Neural cell (in vitro differentiated cells): Measurements from ENCODE around the gene PREX1. TPM values are rescaled to one million over a fixed set of nuclear protein-coding genes. Genes with fewer than 3 reads are reported as not detected.
"Not testable (repeated sequence)": the region's sequence is repeated elsewhere in the genome, so short reads cannot be mapped to it uniquely, and the experiment has no call there.

Experiments used
- H2AFZ ChIP-seq: fragments of 200-600, 300-800 bp; sonication (generic), shearing (Covaris generic); 2 replicates; pipeline ENCODE4 v1.6.0; 2014; ENCODE audit warnings: low read depth, mild to moderate bottlenecking, antibody characterized with exemption, low read length, moderate library complexity
- H3F3A ChIP-seq: fragments of 200-600 bp; shearing (Covaris generic); 2 replicates; pipeline ENCODE4 v1.6.1; 2016; ENCODE audit warnings: mild to moderate bottlenecking, moderate library complexity, mixed read lengths, antibody characterized with exemption, low read length; ENCODE audit not compliant: insufficient read depth, poor library complexity, severe bottlenecking
- H3K27ac ChIP-seq: fragments of 200-600, 300-800 bp; sonication (generic), shearing (Covaris generic); 2 replicates; pipeline ENCODE4 v1.5.1; 2014; ENCODE audit warnings: mild to moderate bottlenecking, low read length, moderate library complexity
- H3K27me3 ChIP-seq: fragments of 300-800, 200-600 bp; sonication (generic), shearing (Covaris generic); 2 replicates; pipeline ENCODE4 v1.6.0; 2014; ENCODE audit warnings: mild to moderate bottlenecking, low read depth, low read length, moderate library complexity; ENCODE audit not compliant: insufficient read depth
- H3K36me3 ChIP-seq: fragments of 300-800, 200-600 bp; sonication (generic), shearing (Covaris generic); 2 replicates; pipeline ENCODE4 v1.5.1; 2014; ENCODE audit warnings: mild to moderate bottlenecking, antibody characterized with exemption, low read length, moderate library complexity; ENCODE audit not compliant: insufficient read depth
- H3K4me2 ChIP-seq: fragments of 300-800, 200-600 bp; sonication (generic), shearing (Covaris generic); 2 replicates; pipeline ENCODE4 v1.6.0; 2014; ENCODE audit warnings: mild to moderate bottlenecking, low read length
- H3K4me3 ChIP-seq: fragments of 300-800, 200-600 bp; sonication (generic), shearing (Covaris generic); 2 replicates; pipeline ENCODE4 v1.5.1; 2014; ENCODE audit warnings: mild to moderate bottlenecking, low read length, moderate library complexity
- H3K79me2 ChIP-seq: fragments of 200-600 bp; shearing (Covaris generic); replicated peaks from 2 replicates; pipeline ENCODE4 v1.6.0; 2014; ENCODE audit warnings: mild to moderate bottlenecking, low read length, moderate library complexity; ENCODE audit not compliant: insufficient read depth
- H3K9ac ChIP-seq: fragments of 300-800, 200-600 bp; sonication (generic), shearing (Covaris generic); 2 replicates; pipeline ENCODE4 v1.6.1; 2016; ENCODE audit warnings: mild to moderate bottlenecking, low read length, mixed read lengths
- H3K9me2 ChIP-seq: fragments of 200-600 bp; shearing (Covaris generic); 2 replicates; pipeline ENCODE4 v1.6.1; 2016; ENCODE audit warnings: mild to moderate bottlenecking, low read length, mixed read lengths; ENCODE audit not compliant: insufficient read depth
- H3K9me3 ChIP-seq: fragments of 200-600, 300-800 bp; sonication (generic), shearing (Covaris generic); 2 replicates; pipeline ENCODE4 v1.6.1; 2016; ENCODE audit warnings: mild to moderate bottlenecking, mixed run types, low read length, moderate library complexity, mixed read lengths
- H4K20me1 ChIP-seq: fragments of 200-600 bp; shearing (Covaris generic); 2 replicates; pipeline ENCODE4 v1.6.1; 2016; ENCODE audit warnings: mild to moderate bottlenecking, mixed run types; ENCODE audit not compliant: insufficient read depth
- EP300 ChIP-seq: fragments of 450-650 bp; conservative IDR thresholded peaks from 2 replicates; pipeline ENCODE4 v1.6.1; 2014; ENCODE audit warnings: antibody characterized with exemption, mild to moderate bottlenecking, moderate library complexity; ENCODE audit not compliant: poor library complexity, severe bottlenecking
- EZH2 ChIP-seq: fragments of 200-600, 300-800 bp; shearing (Covaris generic), sonication (generic); IDR thresholded peaks from 2 replicates; pipeline ENCODE4 v1.6.1; 2014; ENCODE audit warnings: antibody characterized with exemption, low read length, borderline replicate concordance, mild to moderate bottlenecking; ENCODE audit not compliant: insufficient read depth, poor library complexity, severe bottlenecking
- MXI1 ChIP-seq: fragments of 450-650 bp; conservative IDR thresholded peaks from 2 replicates; pipeline ENCODE4 v1.6.1; 2014; ENCODE audit warnings: antibody characterized with exemption, mild to moderate bottlenecking; ENCODE audit not compliant: poor library complexity, severe bottlenecking
- POLR2AphosphoS5 ChIP-seq: IDR thresholded peaks from 2 replicates; pipeline ENCODE4 v1.6.1; 2012
- RAD21 ChIP-seq: fragments of 450-650 bp; conservative IDR thresholded peaks from 2 replicates; pipeline ENCODE4 v1.6.1; 2014; ENCODE audit warnings: antibody characterized with exemption, mild to moderate bottlenecking, moderate library complexity
- SMC3 ChIP-seq: fragments of 450-650 bp; conservative IDR thresholded peaks from 2 replicates; pipeline ENCODE4 v1.6.1; 2014; ENCODE audit warnings: antibody characterized with exemption, mild to moderate bottlenecking, moderate library complexity; ENCODE audit not compliant: poor library complexity
- TAF1 ChIP-seq: IDR thresholded peaks from 2 replicates; pipeline ENCODE4 v1.6.1; 2012; ENCODE audit warnings: low read depth
- polyA plus RNA-seq: library from polyadenylated mRNA; depleted of rRNA; stranded (reverse); fragments of >200 nt; gene quantifications from 2 replicates; pipeline ENCODE4 v1.2.3, GENCODE V29; 2014
- TF ChIP-seq, protein P1 (sequence below): IDR thresholded peaks from 2 replicates; pipeline ENCODE4 v1.6.1; 2012; ENCODE audit warnings: borderline replicate concordance
- TF ChIP-seq, protein P2 (sequence below): fragments of 450-650 bp; IDR thresholded peaks from 2 replicates; pipeline ENCODE4 v1.5.1; 2014; ENCODE audit warnings: antibody characterized with exemption, mild to moderate bottlenecking, moderate library complexity; ENCODE audit not compliant: poor library complexity, severe bottlenecking

The PREX1 gene
- polyA plus RNA-seq, 1 donor from 2014 or later = 0.06 TPM

DNA sequence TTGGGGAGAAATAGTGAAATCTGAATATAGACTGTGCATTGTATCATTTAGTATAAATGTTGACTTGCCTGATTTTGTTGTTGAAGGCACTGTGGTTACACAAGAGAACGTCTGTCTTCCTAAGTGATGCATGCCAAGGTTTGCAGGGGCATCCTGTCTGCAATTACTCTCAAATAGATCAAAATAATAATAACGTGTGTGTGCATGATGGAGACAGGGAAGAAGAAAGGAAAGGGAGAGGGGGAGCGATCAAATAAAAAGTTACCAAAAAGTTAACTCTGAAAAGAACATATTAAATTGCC lies 14.4 kb downstream of the PREX1 start:
- no peaks in the 10 kb centered on the region for H3K27me3 ChIP-seq
- no peaks in the 10 kb centered on the region for H3K9me2 ChIP-seq
- no peaks in the 10 kb centered on the region for H4K20me1 ChIP-seq
- H3K27ac ChIP-seq = no peak overlapping the region
- no peaks in the 10 kb centered on the region for H3K36me3 ChIP-seq
- H3K79me2 ChIP-seq = no peaks in the 10 kb centered on the region
- no peaks in the 10 kb centered on the region for H3K9me3 ChIP-seq
- H3K4me2 ChIP-seq = no peak overlapping the region
- H3K9ac ChIP-seq = no peak overlapping the region
- no peak overlapping the region for H3K4me3 ChIP-seq
- TF ChIP-seq, protein P1, sequence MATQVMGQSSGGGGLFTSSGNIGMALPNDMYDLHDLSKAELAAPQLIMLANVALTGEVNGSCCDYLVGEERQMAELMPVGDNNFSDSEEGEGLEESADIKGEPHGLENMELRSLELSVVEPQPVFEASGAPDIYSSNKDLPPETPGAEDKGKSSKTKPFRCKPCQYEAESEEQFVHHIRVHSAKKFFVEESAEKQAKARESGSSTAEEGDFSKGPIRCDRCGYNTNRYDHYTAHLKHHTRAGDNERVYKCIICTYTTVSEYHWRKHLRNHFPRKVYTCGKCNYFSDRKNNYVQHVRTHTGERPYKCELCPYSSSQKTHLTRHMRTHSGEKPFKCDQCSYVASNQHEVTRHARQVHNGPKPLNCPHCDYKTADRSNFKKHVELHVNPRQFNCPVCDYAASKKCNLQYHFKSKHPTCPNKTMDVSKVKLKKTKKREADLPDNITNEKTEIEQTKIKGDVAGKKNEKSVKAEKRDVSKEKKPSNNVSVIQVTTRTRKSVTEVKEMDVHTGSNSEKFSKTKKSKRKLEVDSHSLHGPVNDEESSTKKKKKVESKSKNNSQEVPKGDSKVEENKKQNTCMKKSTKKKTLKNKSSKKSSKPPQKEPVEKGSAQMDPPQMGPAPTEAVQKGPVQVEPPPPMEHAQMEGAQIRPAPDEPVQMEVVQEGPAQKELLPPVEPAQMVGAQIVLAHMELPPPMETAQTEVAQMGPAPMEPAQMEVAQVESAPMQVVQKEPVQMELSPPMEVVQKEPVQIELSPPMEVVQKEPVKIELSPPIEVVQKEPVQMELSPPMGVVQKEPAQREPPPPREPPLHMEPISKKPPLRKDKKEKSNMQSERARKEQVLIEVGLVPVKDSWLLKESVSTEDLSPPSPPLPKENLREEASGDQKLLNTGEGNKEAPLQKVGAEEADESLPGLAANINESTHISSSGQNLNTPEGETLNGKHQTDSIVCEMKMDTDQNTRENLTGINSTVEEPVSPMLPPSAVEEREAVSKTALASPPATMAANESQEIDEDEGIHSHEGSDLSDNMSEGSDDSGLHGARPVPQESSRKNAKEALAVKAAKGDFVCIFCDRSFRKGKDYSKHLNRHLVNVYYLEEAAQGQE = no peak
- TF ChIP-seq RAD21 = no peak
- H2AFZ ChIP-seq = no peak overlapping the region
- no peaks in the 10 kb centered on the region for H3F3A ChIP-seq

- Histone ChIP-seq H4K20me1 (no peaks in the 10 kb centered on the region), H2AFZ (no peak overlapping the region), H3F3A (no peaks in the 10 kb centered on the region), H3K9me3 (no peaks in the 10 kb centered on the region), H3K27ac (no peak overlapping the region), H3K27me3 (no peaks in the 10 kb centered on the region), H3K79me2 (no peaks in the 10 kb centered on the region), H3K9ac (no peak overlapping the region), H3K9me2 (no peaks in the 10 kb centered on the region), H3K4me3 (no peak overlapping the region), H3K4me2 (no peak overlapping the region), H3K36me3 (no peaks in the 10 kb centered on the region)
- no peak for TF ChIP-seq TAF1
- no peak for TF ChIP-seq RAD21
- TF ChIP-seq, protein P2, sequence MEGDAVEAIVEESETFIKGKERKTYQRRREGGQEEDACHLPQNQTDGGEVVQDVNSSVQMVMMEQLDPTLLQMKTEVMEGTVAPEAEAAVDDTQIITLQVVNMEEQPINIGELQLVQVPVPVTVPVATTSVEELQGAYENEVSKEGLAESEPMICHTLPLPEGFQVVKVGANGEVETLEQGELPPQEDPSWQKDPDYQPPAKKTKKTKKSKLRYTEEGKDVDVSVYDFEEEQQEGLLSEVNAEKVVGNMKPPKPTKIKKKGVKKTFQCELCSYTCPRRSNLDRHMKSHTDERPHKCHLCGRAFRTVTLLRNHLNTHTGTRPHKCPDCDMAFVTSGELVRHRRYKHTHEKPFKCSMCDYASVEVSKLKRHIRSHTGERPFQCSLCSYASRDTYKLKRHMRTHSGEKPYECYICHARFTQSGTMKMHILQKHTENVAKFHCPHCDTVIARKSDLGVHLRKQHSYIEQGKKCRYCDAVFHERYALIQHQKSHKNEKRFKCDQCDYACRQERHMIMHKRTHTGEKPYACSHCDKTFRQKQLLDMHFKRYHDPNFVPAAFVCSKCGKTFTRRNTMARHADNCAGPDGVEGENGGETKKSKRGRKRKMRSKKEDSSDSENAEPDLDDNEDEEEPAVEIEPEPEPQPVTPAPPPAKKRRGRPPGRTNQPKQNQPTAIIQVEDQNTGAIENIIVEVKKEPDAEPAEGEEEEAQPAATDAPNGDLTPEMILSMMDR = no peak
- no peak for TF ChIP-seq EZH2
- TF ChIP-seq MXI1 = no peak
- no peak for TF ChIP-seq EP300
- no peak for TF ChIP-seq SMC3
- TF ChIP-seq POLR2AphosphoS5 = no peak
Measured at GRCh38 chr20:48812600-48813445, 15.0 kb downstream of the PREX1 start.

GRCh38 chr20:48812114-48812513 lies 15.7 kb downstream of the PREX1 start:
- H2AFZ ChIP-seq, H3K9me3 ChIP-seq, H4K20me1 ChIP-seq, H3K9ac ChIP-seq, H3K36me3 ChIP-seq, H3K27me3 ChIP-seq, H3K4me2 ChIP-seq, H3K79me2 ChIP-seq, H3K4me3 ChIP-seq, H3K9me2 ChIP-seq, H3F3A ChIP-seq, H3K27ac ChIP-seq: not testable (repeated sequence)
